Left ventricle myocardium inferior (tissue), 1 donor: ENCODE results near the gene RIC1. TPM values are rescaled to one million over a fixed set of nuclear protein-coding genes. Genes with fewer than 3 reads are reported as not detected.
A peak's percentile ranks its signal among the peaks of the same experiment; 100 is the strongest.

ENCODE experiments used
- DNase-seq: peaks from one replicate; pipeline ENCODE4 v3.0.0-alpha.2; 2020
- H3K27ac ChIP-seq: fragments of 200-600 bp; replicated peaks from 2 replicates; pipeline ENCODE4 v1.8.0; 2021
- H3K27me3 ChIP-seq: fragments of 200-600 bp; 2 replicates; pipeline ENCODE4 v1.8.0; 2021; ENCODE audit warnings: low read depth
- H3K36me3 ChIP-seq: fragments of 200-600 bp; 2 replicates; pipeline ENCODE4 v1.8.0; 2021
- H3K4me1 ChIP-seq: fragments of 200-600 bp; 2 replicates; pipeline ENCODE4 v1.8.0; 2021
- H3K4me3 ChIP-seq: fragments of 200-600 bp; 2 replicates; pipeline ENCODE4 v1.8.0; 2021; ENCODE audit warnings: mild to moderate bottlenecking, moderate library complexity
- H3K9me3 ChIP-seq: fragments of 200-600 bp; replicated peaks from 2 replicates; pipeline ENCODE4 v1.8.0; 2021
- intact Hi-C: fragments of 100-400 bp; cut with micrococcal nuclease; formaldehyde crosslinking; loops from one replicate; pipeline ENCODE4 v1.11.0; 2022
- total RNA-seq: library from RNA; stranded (reverse); fragmentation: NEBNext Ultra II Directional; extraction: Animal tissue kit (Norgen Biotek cat#: 25700); gene quantifications from one replicate; pipeline ENCODE4 v1.2.1, GENCODE V29; 2021
- TF ChIP-seq, protein P1 (sequence below): fragments of 200-600 bp; IDR thresholded peaks from 2 replicates; pipeline ENCODE4 v1.8.0; 2021; ENCODE audit warnings: antibody characterized with exemption, mild to moderate bottlenecking, borderline replicate concordance
- donor health status: DM: no; HTN: yes; CAD: no; lungs with severe emphysema.

Gene RIC1
- total RNA-seq, 1 donor from 2014 or later, result 7.1 TPM

DNA sequence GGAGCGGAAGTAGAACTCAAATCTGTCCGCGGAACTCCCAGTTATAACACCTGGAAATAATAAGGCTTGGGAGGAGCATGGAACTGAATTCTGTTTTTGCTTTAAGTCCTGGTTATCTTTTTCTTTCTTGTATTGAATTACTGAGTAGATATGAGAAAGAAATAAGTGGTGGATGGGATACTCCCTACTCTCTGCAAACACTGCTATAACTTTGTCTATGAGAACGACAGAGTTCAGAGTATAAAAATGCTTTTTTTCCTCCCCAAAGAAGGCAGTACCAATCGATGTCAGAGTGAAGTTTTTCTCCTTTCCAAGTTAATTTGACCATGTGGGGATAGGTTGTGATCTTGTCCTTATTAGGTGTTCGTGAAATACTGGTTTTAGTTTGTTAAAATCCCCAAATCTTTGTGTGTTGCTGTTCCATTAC, 1.2 kb downstream of the RIC1 start:
- no peaks in the 10 kb centered on the region for H3K36me3 ChIP-seq
- DNase-seq, result no peak
- H3K4me1 ChIP-seq, result peaks cover 81% of the 10 kb centered on the region
- H3K4me3 ChIP-seq, result peak overlapping the region; percentile 98
- TF ChIP-seq, protein P1, sequence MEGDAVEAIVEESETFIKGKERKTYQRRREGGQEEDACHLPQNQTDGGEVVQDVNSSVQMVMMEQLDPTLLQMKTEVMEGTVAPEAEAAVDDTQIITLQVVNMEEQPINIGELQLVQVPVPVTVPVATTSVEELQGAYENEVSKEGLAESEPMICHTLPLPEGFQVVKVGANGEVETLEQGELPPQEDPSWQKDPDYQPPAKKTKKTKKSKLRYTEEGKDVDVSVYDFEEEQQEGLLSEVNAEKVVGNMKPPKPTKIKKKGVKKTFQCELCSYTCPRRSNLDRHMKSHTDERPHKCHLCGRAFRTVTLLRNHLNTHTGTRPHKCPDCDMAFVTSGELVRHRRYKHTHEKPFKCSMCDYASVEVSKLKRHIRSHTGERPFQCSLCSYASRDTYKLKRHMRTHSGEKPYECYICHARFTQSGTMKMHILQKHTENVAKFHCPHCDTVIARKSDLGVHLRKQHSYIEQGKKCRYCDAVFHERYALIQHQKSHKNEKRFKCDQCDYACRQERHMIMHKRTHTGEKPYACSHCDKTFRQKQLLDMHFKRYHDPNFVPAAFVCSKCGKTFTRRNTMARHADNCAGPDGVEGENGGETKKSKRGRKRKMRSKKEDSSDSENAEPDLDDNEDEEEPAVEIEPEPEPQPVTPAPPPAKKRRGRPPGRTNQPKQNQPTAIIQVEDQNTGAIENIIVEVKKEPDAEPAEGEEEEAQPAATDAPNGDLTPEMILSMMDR, result no peak
- intact Hi-C loops, result loop anchor here (10.0 kb wide), 1 partner anchor 65 kb away; no protein-coding TSS in a partner anchor
- peak overlapping the region; percentile 99 for H3K27ac ChIP-seq
- H3K9me3 ChIP-seq, result peaks cover 3% of the 10 kb centered on the region
- H3K27me3 ChIP-seq, result no peaks in the 10 kb centered on the region

DNA sequence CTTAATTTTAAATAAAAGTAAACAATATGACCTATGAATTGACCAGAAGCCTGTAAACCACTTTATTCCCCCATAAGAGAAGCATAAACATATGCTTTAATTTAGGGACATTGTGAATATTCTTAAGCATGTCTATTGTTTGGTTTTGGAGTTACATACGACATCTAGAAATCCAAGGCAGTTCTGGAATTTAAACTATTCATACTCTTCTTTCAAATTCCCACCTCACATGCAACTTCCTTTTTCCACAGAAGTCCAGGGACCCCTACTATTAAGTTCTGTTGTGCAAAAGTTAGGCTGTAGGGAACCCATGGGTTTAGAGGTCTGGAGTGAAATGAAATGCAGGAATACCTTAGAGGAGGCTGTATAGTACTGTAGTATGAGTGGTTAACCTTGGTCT, 2.1 kb downstream of the RIC1 start:
- Histone ChIP-seq H3K9me3 (peaks cover 12% of the 10 kb centered on the region), H3K4me1 (peaks cover 72% of the 10 kb centered on the region), H3K27me3 (no peaks in the 10 kb centered on the region), H3K36me3 (peaks cover under 1% of the 10 kb centered on the region), H3K4me3 (peak overlapping the region; percentile 98), H3K27ac (no peak overlapping the region)
- TF ChIP-seq, protein P1, result no peak
- intact Hi-C loops, result loop anchor here (10.0 kb wide), 1 partner anchor 64 kb away; no protein-coding TSS in a partner anchor
- no peak for DNase-seq

DNA sequence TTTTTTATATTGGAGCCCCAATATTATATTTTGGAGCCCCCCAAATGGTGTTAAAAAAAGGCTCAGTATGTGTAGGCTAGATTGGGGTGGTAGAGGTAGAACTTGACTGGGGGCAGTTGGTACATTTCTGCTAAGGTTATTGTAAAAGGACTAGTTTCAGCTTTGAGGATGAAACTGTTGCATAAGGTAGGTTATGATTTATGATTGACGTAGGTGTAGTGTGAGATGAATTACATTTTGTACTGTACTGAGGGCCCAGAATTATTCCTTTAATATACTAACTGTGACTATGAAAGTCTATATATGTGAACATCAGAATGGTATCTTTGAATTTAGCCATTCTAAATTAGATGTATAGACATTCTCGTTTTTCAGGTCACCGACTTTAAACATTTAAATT, 3.6 kb downstream of the RIC1 start:
- Histone ChIP-seq H3K9me3 (peaks cover 23% of the 10 kb centered on the region), H3K36me3 (peaks cover 7% of the 10 kb centered on the region), H3K27ac (no peak overlapping the region), H3K4me3 (no peak overlapping the region), H3K4me1 (peaks cover 57% of the 10 kb centered on the region), H3K27me3 (no peaks in the 10 kb centered on the region)
- intact Hi-C loops, result loop anchor here (10.0 kb wide), 1 partner anchor 62 kb away; no protein-coding TSS in a partner anchor
- TF ChIP-seq, protein P1, result no peak
- no peak for DNase-seq

GRCh38 chr9:5633243-5633642, 4.3 kb downstream of the RIC1 start:
- peaks cover 28% of the 10 kb centered on the region for H3K9me3 ChIP-seq
- DNase-seq, result no peak
- H3K4me1 ChIP-seq, result peaks cover 50% of the 10 kb centered on the region
- H3K36me3 ChIP-seq, result peaks cover 7% of the 10 kb centered on the region
- no peaks in the 10 kb centered on the region for H3K27me3 ChIP-seq
- no peak overlapping the region for H3K4me3 ChIP-seq
- H3K27ac ChIP-seq, result no peak overlapping the region
- TF ChIP-seq, protein P1, result no peak
- intact Hi-C loops, result loop anchor here (10.0 kb wide), 1 partner anchor 62 kb away; no protein-coding TSS in a partner anchor

GRCh38 chr9:5635390-5635789, 6.5 kb downstream of the RIC1 start:
- Histone ChIP-seq H3K36me3 (peaks cover 7% of the 10 kb centered on the region), H3K27ac (no peak overlapping the region), H3K4me1 (peaks cover 33% of the 10 kb centered on the region), H3K4me3 (no peak overlapping the region), H3K27me3 (no peaks in the 10 kb centered on the region), H3K9me3 (peaks cover 50% of the 10 kb centered on the region)
- DNase-seq, result no peak
- TF ChIP-seq, protein P1, result no peak
- intact Hi-C loops, result loop anchor here (10.0 kb wide), 1 partner anchor 59 kb away; no protein-coding TSS in a partner anchor
